GM23338 (cell line): ENCODE results near the gene SNX10. TPM values are rescaled to one million over a fixed set of nuclear protein-coding genes. Genes with fewer than 3 reads are reported as not detected.

Experiments
- ATAC-seq: fragments of 200-7000 bp; cut with Tn5 transposase; 3 replicates; pipeline ENCODE4 v1.9.1; 2020
- DNase-seq: peaks from one replicate; pipeline ENCODE4 v3.0.0-alpha.2; 2015; ENCODE audit warnings: low spot score
- H2AFZ ChIP-seq: fragments of 200-600 bp; sonication (generic); 2 replicates; pipeline ENCODE4 v1.8.0; 2016; ENCODE audit warnings: antibody characterized with exemption, mild to moderate bottlenecking, moderate library complexity
- H3F3A ChIP-seq: fragments of 200-600 bp; sonication (generic); replicated peaks from 2 replicates; pipeline ENCODE4 v1.8.0; 2017; ENCODE audit warnings: antibody characterized with exemption, mixed run types, low read depth
- H3K27ac ChIP-seq: fragments of 200-600 bp; sonication (generic); 2 replicates; pipeline ENCODE4 v1.6.1; 2016; ENCODE audit warnings: low read depth
- H3K27me3 ChIP-seq: fragments of 200-600 bp; sonication (generic); 2 replicates; pipeline ENCODE4 v1.8.0; 2016; ENCODE audit warnings: mild to moderate bottlenecking, mixed run types, moderate library complexity; ENCODE audit not compliant: insufficient read depth
- H3K36me3 ChIP-seq: fragments of 200-600 bp; sonication (generic); 2 replicates; pipeline ENCODE4 v1.8.0; 2016; ENCODE audit warnings: mild to moderate bottlenecking; ENCODE audit not compliant: insufficient read depth
- H3K4me1 ChIP-seq: fragments of 200-600 bp; sonication (generic); 2 replicates; pipeline ENCODE4 v1.8.0; 2016; ENCODE audit warnings: mild to moderate bottlenecking, moderate library complexity; ENCODE audit not compliant: insufficient read depth
- H3K4me2 ChIP-seq: fragments of 200-600 bp; sonication (generic); 2 replicates; pipeline ENCODE4 v1.7.1; 2017; ENCODE audit warnings: mixed run types
- H3K4me3 ChIP-seq: fragments of 200-600 bp; sonication (generic); 2 replicates; pipeline ENCODE4 v1.6.1; 2016; ENCODE audit warnings: mixed run types
- H3K79me2 ChIP-seq: fragments of 200-600 bp; sonication (generic); replicated peaks from 2 replicates; pipeline ENCODE4 v1.8.0; 2017; ENCODE audit warnings: mild to moderate bottlenecking; ENCODE audit not compliant: insufficient read depth
- H3K9me2 ChIP-seq: fragments of 200-600 bp; sonication (generic); 2 replicates; pipeline ENCODE4 v1.8.0; 2017; ENCODE audit not compliant: insufficient read depth
- H4K20me1 ChIP-seq: fragments of 200-600 bp; sonication (generic); replicated peaks from 2 replicates; pipeline ENCODE4 v1.8.0; 2017; ENCODE audit warnings: mild to moderate bottlenecking; ENCODE audit not compliant: insufficient read depth
- H3K27ac Mint-ChIP-seq: 2 replicates; pipeline ENCODE4 v1.8.0; 2020; ENCODE audit warnings: inconsistent platforms, mild to moderate bottlenecking, moderate library complexity, mixed read lengths
- H3K27me3 Mint-ChIP-seq: 3 replicates; pipeline ENCODE4 v1.8.0; 2022; ENCODE audit warnings: low read depth, mild to moderate bottlenecking, moderate library complexity, mixed read lengths, inconsistent platforms; ENCODE audit not compliant: insufficient read depth, poor library complexity
- H3K36me3 Mint-ChIP-seq: 3 replicates; pipeline ENCODE4 v1.8.0; 2021; ENCODE audit warnings: low read depth, mild to moderate bottlenecking, inconsistent platforms, moderate library complexity, mixed read lengths
- H3K4me1 Mint-ChIP-seq: 3 replicates; pipeline ENCODE4 v1.8.0; 2020; ENCODE audit warnings: mild to moderate bottlenecking, inconsistent platforms, mixed read lengths
- H3K4me3 Mint-ChIP-seq: 3 replicates; pipeline ENCODE4 v1.8.0; 2021; ENCODE audit warnings: moderate library complexity, mild to moderate bottlenecking, inconsistent platforms, mixed read lengths
- H3K9me3 Mint-ChIP-seq: 3 replicates; pipeline ENCODE4 v1.8.0; 2020; ENCODE audit warnings: moderate library complexity, mild to moderate bottlenecking, inconsistent platforms, mixed read lengths
- CREB1 ChIP-seq: fragments of 250-450 bp; sonication (Bioruptor Pico); IDR thresholded peaks from 2 replicates; pipeline ENCODE4 v1.5.0; 2020; ENCODE audit warnings: low read depth, mild to moderate bottlenecking, moderate library complexity
- ETS1 ChIP-seq: IDR thresholded peaks from 2 replicates; pipeline ENCODE4 v1.6.1; 2016; ENCODE audit warnings: antibody characterized with exemption
- EZH2 ChIP-seq: fragments of 200-600 bp; sonication (generic); IDR thresholded peaks from one replicate; pipeline ENCODE4 v1.8.0; 2017; ENCODE audit warnings: antibody characterized with exemption, mild to moderate bottlenecking, low read depth; ENCODE audit not compliant: unreplicated experiment
- EZH2phosphoT487 ChIP-seq: fragments of 200-600 bp; sonication (generic); IDR thresholded peaks from one replicate; pipeline ENCODE4 v1.8.1; 2018; ENCODE audit warnings: antibody characterized with exemption; ENCODE audit not compliant: unreplicated experiment
- JUNB ChIP-seq: IDR thresholded peaks from one replicate; pipeline ENCODE4 v1.6.1; 2016; ENCODE audit warnings: antibody characterized with exemption; ENCODE audit not compliant: unreplicated experiment
- POLR2AphosphoS5 ChIP-seq: IDR thresholded peaks from 2 replicates; pipeline ENCODE4 v1.6.1; 2016; ENCODE audit warnings: antibody characterized with exemption, low read depth
- STAT1 ChIP-seq: IDR thresholded peaks from one replicate; pipeline ENCODE4 v1.6.1; 2016; ENCODE audit warnings: antibody characterized with exemption; ENCODE audit not compliant: unreplicated experiment
- ZNF114 ChIP-seq: fragments of 250-450 bp; sonication (Bioruptor Pico); IDR thresholded peaks from 2 replicates; pipeline ENCODE4 v1.5.0; 2020; ENCODE audit warnings: mild to moderate bottlenecking, moderate library complexity
- ZNF462 ChIP-seq: fragments of 250-450 bp; sonication (Bioruptor Pico); IDR thresholded peaks from 2 replicates; pipeline ENCODE4 v1.5.0; 2020; ENCODE audit warnings: mild to moderate bottlenecking, moderate library complexity
- polyA plus RNA-seq: library from polyadenylated mRNA; unstranded; fragments of >200 nt; fragmentation: Nextera tagmentation; extraction: Ambion mirVana; gene quantifications from 2 replicates; pipeline ENCODE4 v1.2.1, GENCODE V29; 2016
- total RNA-seq: library from RNA; depleted of rRNA; stranded (reverse); fragments of >200 nt; shearing (Covaris generic); gene quantifications from 2 replicates; pipeline ENCODE4 v1.2.3, GENCODE V29; 2014
- TF ChIP-seq, protein P1 (sequence below), 2 experiments: fragments of 200-600 bp in 1 of 2; sonication (generic) in 1 of 2; conservative IDR thresholded peaks; 2 replicates each; pipeline versions ENCODE4 v1.5.1 to v1.6.1; 2016 to 2017; ENCODE audit warnings: antibody characterized with exemption in 2 of 2, low read depth in 2 of 2, mild to moderate bottlenecking in 2 of 2, moderate library complexity in 1 of 2

Gene SNX10
- total and polyA plus RNA-seq, 2 experiments from 2014 or later = 15.8 to 17.8 TPM

DNA sequence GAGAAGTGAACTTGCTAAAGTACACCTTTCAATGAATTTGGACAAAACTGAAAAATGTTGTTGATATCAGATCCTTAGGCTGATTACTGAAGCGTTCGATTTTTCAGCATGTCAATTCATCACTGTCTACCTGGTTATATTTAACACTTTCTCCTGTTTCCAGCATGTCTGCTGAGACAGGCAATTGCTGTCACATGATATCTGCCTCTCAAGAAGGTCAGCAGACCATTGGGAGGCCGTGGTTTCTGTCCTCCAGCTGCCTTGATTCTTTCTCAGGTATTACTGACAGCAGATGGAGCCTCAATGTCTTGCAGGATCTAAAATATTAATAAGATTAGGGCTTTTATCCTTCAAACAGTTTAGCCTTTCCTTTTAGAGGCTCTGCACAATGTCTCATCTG lies 127.5 kb downstream of the SNX10 start (continued):
- no peak for TF ChIP-seq ZNF462 (CRISPR knock-in tag)
- no peak for TF ChIP-seq JUNB
- no peak for TF ChIP-seq EZH2
- TF ChIP-seq EZH2phosphoT487 = no peak
- TF ChIP-seq POLR2AphosphoS5 = no peak
- TF ChIP-seq, protein P1, sequence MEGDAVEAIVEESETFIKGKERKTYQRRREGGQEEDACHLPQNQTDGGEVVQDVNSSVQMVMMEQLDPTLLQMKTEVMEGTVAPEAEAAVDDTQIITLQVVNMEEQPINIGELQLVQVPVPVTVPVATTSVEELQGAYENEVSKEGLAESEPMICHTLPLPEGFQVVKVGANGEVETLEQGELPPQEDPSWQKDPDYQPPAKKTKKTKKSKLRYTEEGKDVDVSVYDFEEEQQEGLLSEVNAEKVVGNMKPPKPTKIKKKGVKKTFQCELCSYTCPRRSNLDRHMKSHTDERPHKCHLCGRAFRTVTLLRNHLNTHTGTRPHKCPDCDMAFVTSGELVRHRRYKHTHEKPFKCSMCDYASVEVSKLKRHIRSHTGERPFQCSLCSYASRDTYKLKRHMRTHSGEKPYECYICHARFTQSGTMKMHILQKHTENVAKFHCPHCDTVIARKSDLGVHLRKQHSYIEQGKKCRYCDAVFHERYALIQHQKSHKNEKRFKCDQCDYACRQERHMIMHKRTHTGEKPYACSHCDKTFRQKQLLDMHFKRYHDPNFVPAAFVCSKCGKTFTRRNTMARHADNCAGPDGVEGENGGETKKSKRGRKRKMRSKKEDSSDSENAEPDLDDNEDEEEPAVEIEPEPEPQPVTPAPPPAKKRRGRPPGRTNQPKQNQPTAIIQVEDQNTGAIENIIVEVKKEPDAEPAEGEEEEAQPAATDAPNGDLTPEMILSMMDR (conservative IDR thresholded peaks at IDR 0.05; ENCODE audit: low read depth in 2 of 2) = no peak

GRCh38 chr7:26420422-26421019 lies 128.9 kb downstream of the SNX10 start:
- Histone ChIP-seq H3K36me3 (no peaks in the 10 kb centered on the region), H3K79me2 (no peaks in the 10 kb centered on the region), H3K4me2 (0 out of 2 replicates have a peak overlapping the region, but pooled peaks have one; percentile 37), H3K4me1 (peaks cover 19% of the 10 kb centered on the region), H2AFZ (peak overlapping the region; percentile 73; the same call in 1 of the 2 replicates), H4K20me1 (no peaks in the 10 kb centered on the region), H3K9me2 (0 out of 2 replicates have a peak, but pooled peaks cover 6% of the 10 kb centered on the region), H3K27me3 (no peaks in the 10 kb centered on the region), H3F3A (no peaks in the 10 kb centered on the region), H3K27ac (no peak overlapping the region), H3K4me3 (no peak overlapping the region)
- DNase-seq = no peak
- Mint-ChIP-seq H3K9me3 (peaks cover 6% of the 10 kb centered on the region; the same call in 2 of the 3 replicates), H3K4me1 (peaks cover 27% of the 10 kb centered on the region), H3K36me3 (0 out of 3 replicates have a peak, but pooled peaks cover 3% of the 10 kb centered on the region), H3K4me3 (no peak overlapping the region), H3K27me3 (peaks cover 9% of the 10 kb centered on the region), H3K27ac (no peak overlapping the region)
- peak; percentile 63 for ATAC-seq
- no peak for TF ChIP-seq ZNF114 (CRISPR knock-in tag)
- TF ChIP-seq CREB1 (CRISPR knock-in tag) = no peak
- no peak for TF ChIP-seq EZH2
- no peak for TF ChIP-seq ETS1
- TF ChIP-seq, protein P1 (conservative IDR thresholded peaks at IDR 0.05; ENCODE audit: low read depth in 2 of 2) = no peak
- TF ChIP-seq JUNB = no peak
- TF ChIP-seq EZH2phosphoT487 = no peak
- TF ChIP-seq STAT1 = no peak
- no peak for TF ChIP-seq POLR2AphosphoS5
